Measurements from ENCODE around the gene DYNAP. TPM values are rescaled to one million over a fixed set of nuclear protein-coding genes. Genes with fewer than 3 reads are reported as not detected.

DYNAP gene
- total and polyA plus RNA-seq, 2 of the 13 experiments (the other 11 are each of a cell fraction or from before 2014, with no cell fraction given): not detected

GRCh38 chr18:54613174-54613573 is 22.1 kb downstream of the DYNAP start (continued):
- TF ChIP-seq ZBTB40 (IDR thresholded peaks at IDR 0.05): no peak
- no peak for TF ChIP-seq ZBTB40 (CRISPR knock-in tag; IDR thresholded peaks at IDR 0.05)
- TF ChIP-seq SP140L (CRISPR knock-in tag; IDR thresholded peaks at IDR 0.05; ENCODE audit: borderline replicate concordance): no peak
- TF ChIP-seq HNRNPL (IDR thresholded peaks at IDR 0.05; ENCODE audit: low read depth, low read length): no peak
- no peak for TF ChIP-seq ZBTB2 (CRISPR knock-in tag; IDR thresholded peaks at IDR 0.05; ENCODE audit: low read depth)
- no peak for TF ChIP-seq AHDC1 (CRISPR knock-in tag; IDR thresholded peaks at IDR 0.05; ENCODE audit: borderline replicate concordance)
- TF ChIP-seq ZNF101 (CRISPR knock-in tag; IDR thresholded peaks at IDR 0.05; ENCODE audit: borderline replicate concordance, low read depth): no peak
- TF ChIP-seq SMYD3 (CRISPR knock-in tag; IDR thresholded peaks at IDR 0.05): no peak
